Activated CD4-positive, alpha-beta T cell treated with anti-CD3 and anti-CD28 coated beads for 36 hours (primary cell): Measurements from ENCODE around the gene SGSH. TPM values are rescaled to one million over a fixed set of nuclear protein-coding genes. Genes with fewer than 3 reads are reported as not detected.

Experiments used
- ATAC-seq: fragments of 200-7000 bp; cut with Tn5 transposase; one replicate; pipeline ENCODE4 v1.10.0; 2021; ENCODE audit warnings: mild to moderate bottlenecking, moderate library complexity
- CTCF ChIA-PET: fragments of 350-600 bp; sonication (Branson Sonifier 250); formaldehyde crosslinking; loops from one replicate; lab custom pipeline; 2021; ENCODE audit warnings: antibody characterized with exemption; lab: Charles Lee
- POLR2A ChIA-PET: fragments of 350-600 bp; sonication (Branson Sonifier 250); formaldehyde crosslinking; loops from one replicate; lab custom pipeline; 2021; ENCODE audit warnings: antibody characterized with exemption, inconsistent platforms; lab: Charles Lee
- DNase-seq: peaks from one replicate; pipeline ENCODE4 v3.0.0-alpha.2; 2020
- H3K27ac Mint-ChIP-seq: one replicate; pipeline ENCODE4 v1.8.0; 2021; ENCODE audit warnings: mixed read lengths
- H3K27me3 Mint-ChIP-seq: one replicate; pipeline ENCODE4 v1.8.0; 2021; ENCODE audit warnings: mixed read lengths
- H3K36me3 Mint-ChIP-seq: one replicate; pipeline ENCODE4 v1.8.0; 2021; ENCODE audit warnings: low read depth, mixed read lengths
- H3K4me1 Mint-ChIP-seq: one replicate; pipeline ENCODE4 v1.8.0; 2021; ENCODE audit warnings: mixed read lengths
- H3K4me3 Mint-ChIP-seq: one replicate; pipeline ENCODE4 v1.8.0; 2021; ENCODE audit warnings: mild to moderate bottlenecking, moderate library complexity, mixed read lengths
- H3K9me3 Mint-ChIP-seq: one replicate; pipeline ENCODE4 v1.8.0; 2021; ENCODE audit warnings: low read depth, mixed read lengths
- intact Hi-C, 2 experiments: fragments of 100-400 bp; cut with DNase I in 1 of 2; cut with micrococcal nuclease in 1 of 2; formaldehyde crosslinking; loops; one replicate each; pipeline versions ENCODE4 v1.14.2 to v1.15.1; 2022 to 2024; cut with DNase I, micrococcal nuclease
- total RNA-seq, 2 experiments: library from RNA; stranded (reverse); gene quantifications; one replicate each; pipeline ENCODE4 v1.2.3, GENCODE V29; 2021

SGSH gene
- total RNA-seq, 2 experiments from 2014 or later: 20.2 to 22.7 TPM

DNA sequence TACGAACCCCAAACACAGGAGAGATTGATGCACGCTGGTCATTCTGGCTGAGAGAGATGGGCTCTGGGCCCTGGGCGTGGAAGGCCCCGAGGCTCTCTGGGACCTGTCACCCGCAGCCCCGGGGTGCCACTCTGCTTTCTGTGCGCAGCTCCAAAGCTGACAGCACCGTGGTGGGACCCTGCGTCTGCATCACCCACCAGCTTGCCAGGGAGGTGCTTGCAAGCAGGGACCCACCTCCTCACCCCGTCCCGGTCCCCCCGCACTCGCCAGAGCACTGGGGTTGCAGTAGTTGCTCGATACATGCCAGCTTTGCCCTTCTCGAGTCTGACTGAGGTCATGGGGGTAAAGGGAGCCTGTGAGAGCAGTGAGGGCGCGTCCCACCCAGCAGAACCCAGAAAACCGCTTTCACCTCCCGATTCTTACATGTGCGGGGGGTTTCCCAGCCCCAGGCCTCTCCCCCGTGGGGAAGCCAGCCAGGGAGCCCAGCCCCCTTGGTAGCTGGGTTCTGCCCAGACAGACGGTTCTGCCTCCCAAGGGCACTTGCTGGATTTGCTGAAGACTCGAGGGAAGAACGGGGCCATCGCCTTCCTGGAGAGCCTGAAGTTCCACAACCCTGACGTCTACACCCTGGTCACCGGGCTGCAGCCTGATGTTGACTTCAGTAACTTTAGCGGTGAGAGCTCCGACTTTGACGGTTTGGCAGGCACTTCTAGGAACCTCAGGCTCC lies 37.9 kb downstream of the SGSH start:
- Mint-ChIP-seq H3K36me3 (no peaks in the 10 kb centered on the region), H3K9me3 (no peaks in the 10 kb centered on the region), H3K27ac (no peak overlapping the region), H3K4me1 (no peaks in the 10 kb centered on the region), H3K27me3 (peaks cover 2% of the 10 kb centered on the region), H3K4me3 (no peak overlapping the region)
- intact Hi-C loops: no loop called here
- ATAC-seq (no peak), DNase-seq (no peak)
- ChIA-PET POLR2A (no interaction called here), CTCF (interaction anchor here (0.9 kb wide), 1 partner anchor 28 kb away, joined by 3 read pairs; no protein-coding TSS in a partner anchor)

DNA sequence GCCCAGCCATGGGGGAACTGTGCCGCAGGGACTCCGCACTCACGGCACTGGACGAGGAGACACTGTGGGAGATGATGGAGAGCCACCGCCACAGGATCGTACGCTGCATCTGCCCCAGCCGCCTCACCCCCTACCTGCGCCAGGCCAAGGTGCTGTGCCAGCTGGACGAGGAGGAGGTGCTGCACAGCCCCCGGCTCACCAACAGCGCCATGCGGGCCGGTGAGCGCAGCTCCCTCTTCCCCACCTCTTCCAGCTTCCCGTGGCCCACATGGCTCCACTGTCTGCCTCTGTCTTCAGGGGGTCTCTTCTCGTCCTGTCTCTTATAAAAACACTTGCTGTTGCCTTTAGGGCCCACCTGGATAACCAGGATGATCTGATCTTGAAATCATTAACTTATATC lies 38.7 kb downstream of the SGSH start:
- Mint-ChIP-seq H3K36me3 (no peaks in the 10 kb centered on the region), H3K27me3 (no peaks in the 10 kb centered on the region), H3K4me1 (no peaks in the 10 kb centered on the region), H3K9me3 (no peaks in the 10 kb centered on the region), H3K4me3 (no peak overlapping the region), H3K27ac (no peak overlapping the region)
- DNase-seq (no peak), ATAC-seq (no peak)
- CTCF ChIA-PET: no interaction called here
- intact Hi-C loops: no loop called here
- POLR2A ChIA-PET: no interaction called here

DNA sequence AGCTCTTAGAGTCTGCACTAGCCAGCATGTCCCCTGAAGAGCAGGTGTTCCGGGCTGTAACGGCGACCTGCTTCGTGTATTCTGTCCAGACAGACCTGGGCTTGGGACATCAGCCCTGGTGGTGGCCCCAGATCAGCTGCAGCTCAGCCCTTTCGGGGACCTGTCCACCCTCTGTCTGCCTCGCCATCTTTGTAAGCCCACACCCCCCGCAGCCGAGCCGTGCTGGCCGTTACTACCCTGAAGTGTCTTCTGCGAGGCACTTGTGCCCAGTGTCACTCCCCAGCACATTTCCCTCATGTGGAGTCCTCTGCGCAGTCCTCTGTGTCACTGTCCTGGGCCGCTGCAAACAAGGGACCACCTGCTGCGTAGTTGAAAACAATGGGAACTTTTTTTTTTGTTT lies 39.9 kb downstream of the SGSH start:
- Mint-ChIP-seq H3K4me3 (no peak overlapping the region), H3K27me3 (peaks cover 2% of the 10 kb centered on the region), H3K36me3 (no peaks in the 10 kb centered on the region), H3K4me1 (no peaks in the 10 kb centered on the region), H3K9me3 (no peaks in the 10 kb centered on the region), H3K27ac (no peak overlapping the region)
- no peak for DNase-seq
- ATAC-seq: no peak
- ChIA-PET POLR2A (no interaction called here), CTCF (no interaction called here)
- intact Hi-C loops: no loop called here

DNA sequence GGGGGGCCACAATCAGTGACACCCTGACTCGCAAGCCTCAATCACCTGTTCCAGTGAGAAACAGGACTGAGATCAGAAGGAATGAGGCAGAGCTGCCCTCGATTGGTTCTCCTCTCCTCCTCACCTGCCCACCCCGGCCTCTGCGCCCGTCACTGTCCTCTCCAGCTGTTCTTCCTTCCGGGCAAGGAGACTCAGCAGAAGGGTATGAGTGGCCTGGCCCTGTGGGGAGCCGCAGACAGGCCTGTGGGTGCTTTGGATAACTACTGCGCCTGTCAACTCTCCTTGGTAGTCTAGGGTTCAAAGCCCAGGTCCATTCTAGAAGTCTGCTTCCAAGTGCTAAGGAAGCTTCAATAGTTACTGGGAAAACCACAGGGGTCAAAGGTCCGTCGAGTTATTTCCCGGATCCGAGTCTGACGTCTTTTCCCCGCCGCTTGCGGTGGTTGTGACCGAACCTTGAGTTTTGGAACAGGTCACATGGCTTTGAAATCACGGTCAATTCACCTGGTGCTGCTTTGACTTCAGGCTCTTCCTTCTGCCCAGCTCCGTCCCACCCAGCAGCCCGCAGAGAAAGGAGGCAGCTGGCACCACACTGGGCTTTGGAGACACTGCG lies 42.0 kb downstream of the SGSH start:
- ATAC-seq (no peak), DNase-seq (no peak)
- intact Hi-C loops: no loop called here
- Mint-ChIP-seq H3K27me3 (peaks cover 2% of the 10 kb centered on the region), H3K27ac (no peak overlapping the region), H3K4me3 (no peak overlapping the region), H3K4me1 (no peaks in the 10 kb centered on the region), H3K9me3 (no peaks in the 10 kb centered on the region), H3K36me3 (no peaks in the 10 kb centered on the region)
- ChIA-PET POLR2A (no interaction called here), CTCF (no interaction called here)

DNA sequence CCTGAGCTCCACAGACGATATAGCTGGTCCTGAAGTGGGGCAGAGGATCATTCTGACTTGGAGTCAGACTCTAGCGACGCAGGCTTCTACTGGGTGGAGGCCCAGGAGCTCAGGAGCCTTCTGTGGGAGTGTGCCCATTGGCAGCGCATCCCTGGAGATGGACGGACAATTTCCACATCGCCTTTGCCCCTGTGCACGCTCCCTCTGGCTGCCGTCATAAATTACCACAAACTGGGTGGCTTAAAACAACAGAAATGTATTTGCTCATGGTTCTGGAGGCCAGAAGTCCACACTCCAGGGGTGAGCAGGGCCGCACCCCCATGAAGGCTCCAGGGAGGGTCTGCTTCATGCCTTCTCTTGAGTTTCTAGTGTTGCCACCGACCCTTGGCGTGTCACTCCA lies 43.4 kb downstream of the SGSH start:
- POLR2A ChIA-PET: no interaction called here
- Mint-ChIP-seq H3K27ac (no peak overlapping the region), H3K4me3 (no peak overlapping the region), H3K4me1 (no peaks in the 10 kb centered on the region), H3K36me3 (no peaks in the 10 kb centered on the region), H3K27me3 (peaks cover 2% of the 10 kb centered on the region), H3K9me3 (no peaks in the 10 kb centered on the region)
- intact Hi-C loops: no loop called here
- DNase-seq (no peak), ATAC-seq (no peak)
- CTCF ChIA-PET: interaction anchor here (0.6 to 0.8 kb wide), 3 partner anchors 16 to 251 kb away, joined by 3 to 5 read pairs (median 4); no protein-coding TSS in a partner anchor

DNA sequence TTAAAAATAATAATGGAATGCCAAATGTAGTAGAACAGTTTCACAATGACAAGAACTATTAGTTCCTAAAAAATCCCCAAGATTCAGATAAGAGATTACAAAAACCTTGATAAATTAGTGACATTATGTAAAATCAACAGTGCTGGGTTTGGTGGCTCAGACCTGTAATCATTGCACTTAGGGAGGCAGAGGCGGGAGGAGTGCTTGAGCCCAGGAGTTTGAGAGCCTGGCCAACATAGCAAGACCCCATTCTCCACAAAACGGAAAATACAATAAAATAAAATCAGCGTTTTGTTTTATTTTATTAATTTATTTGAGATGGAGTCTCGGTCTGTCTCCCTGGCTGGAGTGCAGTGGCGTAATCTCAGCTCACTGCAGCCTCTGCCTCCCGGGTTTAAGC lies 46.2 kb downstream of the SGSH start:
- Mint-ChIP-seq H3K27ac (no peak overlapping the region), H3K4me3 (no peak overlapping the region), H3K36me3 (no peaks in the 10 kb centered on the region), H3K9me3 (no peaks in the 10 kb centered on the region), H3K27me3 (peaks cover 3% of the 10 kb centered on the region), H3K4me1 (no peaks in the 10 kb centered on the region)
- ATAC-seq (no peak), DNase-seq (no peak)
- POLR2A ChIA-PET: interaction anchor here (0.7 kb wide), 1 partner anchor 281 kb away, joined by 3 read pairs; no protein-coding TSS in a partner anchor
- CTCF ChIA-PET: no interaction called here
- intact Hi-C loops: no loop called here

DNA sequence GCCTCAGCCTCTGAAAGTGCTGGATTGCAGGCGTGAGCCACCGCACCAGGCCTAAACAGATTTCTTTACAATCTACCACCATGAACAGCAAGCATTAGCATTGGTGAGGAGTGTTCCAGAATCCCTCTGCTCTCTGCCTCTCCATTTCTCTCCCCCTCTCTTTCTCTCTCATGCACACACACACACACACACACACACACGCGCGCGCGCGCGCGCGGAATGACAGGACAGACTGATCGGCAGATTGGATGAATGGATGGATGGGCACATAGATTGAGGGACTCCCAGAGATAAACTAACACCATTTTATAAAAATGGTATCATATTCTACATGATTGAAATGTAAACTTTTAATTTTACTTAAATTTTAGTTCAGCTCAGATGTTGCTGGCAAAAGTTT lies 47.0 kb downstream of the SGSH start:
- POLR2A ChIA-PET: interaction anchor here (0.6 to 0.7 kb wide), 2 partner anchors 111 to 282 kb away, joined by 3 read pairs; no protein-coding TSS in a partner anchor
- no peak overlapping the region for H3K27ac Mint-ChIP-seq
- intact Hi-C loops: no loop called here
- ATAC-seq: no peak
- H3K36me3 Mint-ChIP-seq: no peaks in the 10 kb centered on the region
- CTCF ChIA-PET: no interaction called here
- DNase-seq: no peak
- H3K4me3 Mint-ChIP-seq: no peak overlapping the region
- H3K9me3 Mint-ChIP-seq: no peaks in the 10 kb centered on the region
- peaks cover 3% of the 10 kb centered on the region for H3K27me3 Mint-ChIP-seq
- H3K4me1 Mint-ChIP-seq: no peaks in the 10 kb centered on the region

DNA sequence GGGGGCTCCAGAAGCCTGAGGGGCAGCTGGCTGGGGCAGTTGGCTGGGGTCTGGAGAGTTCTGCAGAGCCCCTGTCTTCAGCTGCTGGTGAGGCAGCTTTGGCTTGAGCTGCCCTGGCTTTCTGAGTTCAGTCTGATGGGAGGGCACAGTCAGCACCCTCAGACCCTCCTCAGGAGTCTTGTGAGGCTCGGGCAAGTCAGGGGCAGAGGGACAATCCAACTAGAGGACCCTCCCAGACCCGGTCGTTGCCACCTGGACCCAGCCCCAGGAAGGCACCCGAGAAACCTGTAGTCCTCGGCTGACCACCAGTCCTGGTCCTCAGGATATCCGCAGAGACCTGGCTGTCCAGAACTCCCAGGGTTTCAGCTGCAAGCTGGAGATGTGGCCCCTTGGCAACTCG lies 48.5 kb downstream of the SGSH start:
- intact Hi-C loops: no loop called here
- POLR2A ChIA-PET: no interaction called here

DNA sequence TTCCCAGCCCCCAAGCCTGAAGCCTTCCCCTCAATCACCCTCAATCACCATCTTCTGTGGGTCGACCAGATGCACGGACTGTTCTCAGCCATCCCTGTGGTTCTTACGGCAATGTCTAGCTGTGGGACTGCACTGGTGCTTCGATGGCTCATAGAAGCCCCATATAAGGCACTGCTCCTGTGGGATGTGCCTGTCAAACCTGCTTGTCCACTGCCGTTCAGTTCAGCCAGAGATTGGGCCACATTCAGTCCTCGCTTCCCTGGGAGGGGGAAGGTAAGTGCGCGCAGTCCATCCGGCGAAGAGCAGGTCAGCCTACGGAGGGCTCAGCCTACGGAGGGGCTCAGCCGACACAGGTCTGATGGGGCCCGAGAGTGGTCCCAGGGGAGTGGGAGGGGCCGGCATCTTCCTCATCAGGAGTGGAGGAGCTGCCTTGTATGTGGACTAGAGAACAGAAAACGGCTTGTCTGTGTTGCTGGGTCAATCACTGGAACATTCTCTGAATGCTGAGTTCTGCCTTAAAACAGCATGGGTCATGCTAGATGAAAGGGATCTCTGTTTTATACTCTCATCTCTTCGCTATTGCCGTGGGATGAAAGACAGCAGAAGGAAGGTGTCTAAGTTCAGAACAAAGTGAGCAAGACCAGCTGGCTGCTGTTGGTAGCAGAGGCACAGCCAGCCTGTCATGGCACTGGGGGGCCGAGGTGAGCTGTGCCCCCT lies 50.2 kb downstream of the SGSH start, which contains the start of gene CARD14:
Gene CARD14 (plus strand): TSS at position 247 of the 717 bp plus-strand sequence. CDS start 11,409 bp downstream, outside the sequence.
- no peak for ATAC-seq
- Mint-ChIP-seq H3K4me3 (no peak within 1 kb of the TSS), H3K27ac (no peak within 1 kb of the TSS), H3K9me3 (no peaks in the 10 kb centered on the region), H3K27me3 (peaks cover 2% of the 10 kb centered on the region), H3K4me1 (no peaks in the 10 kb centered on the region), H3K36me3 (no peaks in the 10 kb centered on the region)
- no peak for DNase-seq
- POLR2A ChIA-PET: no interaction called here
- CTCF ChIA-PET: interaction anchor here (0.6 to 0.7 kb wide), 2 partner anchors 328 to 1925 kb away, joined by 3 to 5 read pairs; no protein-coding TSS in a partner anchor
- intact Hi-C loops: no loop called here

More for the DNA sequence above, 48.5 kb downstream of the SGSH start:
- DNase-seq (no peak), ATAC-seq (no peak)
- Mint-ChIP-seq H3K27ac (no peak overlapping the region), H3K4me1 (no peaks in the 10 kb centered on the region), H3K36me3 (no peaks in the 10 kb centered on the region), H3K4me3 (no peak overlapping the region), H3K27me3 (peaks cover 3% of the 10 kb centered on the region), H3K9me3 (no peaks in the 10 kb centered on the region)
- CTCF ChIA-PET: interaction anchor here (0.7 kb wide), 1 partner anchor 190 kb away, joined by 3 read pairs; no protein-coding TSS in a partner anchor

DNA sequence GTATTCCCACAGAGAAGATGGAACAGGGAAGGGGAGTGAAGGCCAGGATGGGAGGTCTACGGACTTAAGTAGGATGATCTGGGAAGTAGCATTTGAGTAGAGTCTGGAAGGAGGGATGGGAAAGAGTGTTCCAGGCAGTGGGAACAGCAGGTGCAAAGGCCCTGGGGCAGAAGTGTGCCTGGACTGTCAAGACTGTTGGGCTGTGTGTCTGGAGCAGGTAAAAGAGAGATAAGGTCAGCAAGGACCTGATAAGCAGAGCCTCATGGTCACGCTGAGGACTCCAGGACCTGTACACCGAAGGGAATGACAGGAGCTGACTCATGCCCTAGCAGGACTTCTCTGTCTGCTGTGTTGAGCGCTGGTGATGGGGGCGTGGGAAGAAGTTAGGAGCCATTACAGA lies 51.0 kb downstream of the SGSH start:
- DNase-seq (no peak), ATAC-seq (no peak)
- Mint-ChIP-seq H3K4me3 (no peak overlapping the region), H3K27ac (no peak overlapping the region), H3K9me3 (no peaks in the 10 kb centered on the region), H3K27me3 (peaks cover 2% of the 10 kb centered on the region), H3K36me3 (no peaks in the 10 kb centered on the region), H3K4me1 (no peaks in the 10 kb centered on the region)
- intact Hi-C loops: no loop called here
- ChIA-PET CTCF (no interaction called here), POLR2A (no interaction called here)

DNA sequence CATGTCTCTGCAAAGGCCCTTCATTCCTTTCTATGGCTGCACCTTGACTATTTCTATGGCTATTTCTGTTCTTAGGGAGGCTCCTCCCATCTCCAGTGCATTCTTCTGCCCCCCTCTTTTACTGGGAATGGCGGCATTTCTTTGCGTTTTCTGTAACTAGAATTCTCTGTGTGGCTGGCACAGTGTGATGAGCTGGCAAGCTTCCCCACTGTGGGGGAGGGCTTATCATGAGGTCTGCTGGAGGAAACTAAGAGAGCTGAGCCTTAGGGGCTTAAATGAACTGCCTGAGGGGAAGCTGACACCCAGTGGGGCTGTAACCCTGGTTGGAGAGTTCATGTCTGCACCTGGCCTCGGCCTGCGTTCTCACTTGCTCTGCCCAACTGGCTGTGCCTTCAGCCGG lies 51.8 kb downstream of the SGSH start:
- ChIA-PET CTCF (interaction anchor here (0.9 kb wide), 1 partner anchor 13 kb away, joined by 4 read pairs; no protein-coding TSS in a partner anchor), POLR2A (no interaction called here)
- H3K4me1 Mint-ChIP-seq: no peaks in the 10 kb centered on the region
- no peak for ATAC-seq
- DNase-seq: no peak
- intact Hi-C loops: no loop called here
- no peaks in the 10 kb centered on the region for H3K9me3 Mint-ChIP-seq
- H3K36me3 Mint-ChIP-seq: no peaks in the 10 kb centered on the region
- H3K27ac Mint-ChIP-seq: no peak overlapping the region
- no peak overlapping the region for H3K4me3 Mint-ChIP-seq
- peaks cover 2% of the 10 kb centered on the region for H3K27me3 Mint-ChIP-seq
